ENCODE measurements around the gene CCNH. TPM values are rescaled to one million over a fixed set of nuclear protein-coding genes. Genes with fewer than 3 reads are reported as not detected.

CCNH gene
- total RNA-seq, 1 experiment from 2014 or later, result 63.2 TPM

DNA sequence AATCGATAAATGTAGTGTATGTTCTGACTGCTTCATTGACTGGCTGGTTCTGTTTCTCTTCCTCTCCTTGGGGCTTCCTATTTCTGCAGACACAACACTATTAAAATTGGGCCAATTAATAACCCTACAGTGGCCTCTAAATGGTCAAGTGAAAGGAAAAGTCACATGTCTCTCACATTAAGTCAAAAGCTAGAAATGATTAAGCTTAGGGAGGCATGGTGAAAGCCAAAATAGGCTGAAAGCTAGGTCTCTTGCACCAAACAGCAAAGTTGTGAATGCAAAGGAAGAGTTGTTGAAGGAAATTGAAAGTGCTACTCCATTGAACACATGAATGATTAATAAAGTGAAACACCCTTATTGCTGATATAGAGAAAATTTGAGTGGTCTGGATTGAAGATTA, 58.2 kb downstream of the CCNH start:
- no peak for ATAC-seq

More for the DNA sequence above, 58.2 kb downstream of the CCNH start:
- H3K9ac ChIP-seq (ENCODE audit: low read length), result no peak overlapping the region
- DNase-seq (ENCODE audit: low read depth, low spot score), result no peak
- H3K9me2 ChIP-seq (ENCODE audit: insufficient read depth), result no peaks in the 10 kb centered on the region
- intact Hi-C loops (cut with micrococcal nuclease), result no loop called here
- no peaks in the 10 kb centered on the region for H3K79me2 ChIP-seq (ENCODE audit: insufficient read depth, low read length)
- H3K27me3 ChIP-seq (ENCODE audit: insufficient read depth, low read length), result no peaks in the 10 kb centered on the region
- no peaks in the 10 kb centered on the region for H3K4me1 ChIP-seq (ENCODE audit: control insufficient read depth in 1 of 2, insufficient read depth in 2 of 2, low read length in 2 of 2)
- no peaks in the 10 kb centered on the region for H4K20me1 ChIP-seq (ENCODE audit: insufficient read depth)
- no TSS peak for BruUV-seq (replicated peaks)
- RAD21 ChIA-PET (ENCODE audit: low non-redundant PET in 1 of 2, low total read pairs in 2 of 2, uncharacterized antibody in 2 of 2, unreplicated experiment in 2 of 2), result no interaction called here
- no peaks in the 10 kb centered on the region for H3K9me3 ChIP-seq (ENCODE audit: control insufficient read depth in 1 of 2, insufficient read depth in 1 of 2, low read depth in 1 of 2, low read length in 2 of 2)
- no peak overlapping the region for H3K4me2 ChIP-seq (ENCODE audit: low read length)
- H3K4me3 ChIP-seq (replicated peaks in 1 of 2; ENCODE audit: low read depth in 1 of 2, low read length in 2 of 2), result no peak overlapping the region
- TF ChIP-seq, protein P1, sequence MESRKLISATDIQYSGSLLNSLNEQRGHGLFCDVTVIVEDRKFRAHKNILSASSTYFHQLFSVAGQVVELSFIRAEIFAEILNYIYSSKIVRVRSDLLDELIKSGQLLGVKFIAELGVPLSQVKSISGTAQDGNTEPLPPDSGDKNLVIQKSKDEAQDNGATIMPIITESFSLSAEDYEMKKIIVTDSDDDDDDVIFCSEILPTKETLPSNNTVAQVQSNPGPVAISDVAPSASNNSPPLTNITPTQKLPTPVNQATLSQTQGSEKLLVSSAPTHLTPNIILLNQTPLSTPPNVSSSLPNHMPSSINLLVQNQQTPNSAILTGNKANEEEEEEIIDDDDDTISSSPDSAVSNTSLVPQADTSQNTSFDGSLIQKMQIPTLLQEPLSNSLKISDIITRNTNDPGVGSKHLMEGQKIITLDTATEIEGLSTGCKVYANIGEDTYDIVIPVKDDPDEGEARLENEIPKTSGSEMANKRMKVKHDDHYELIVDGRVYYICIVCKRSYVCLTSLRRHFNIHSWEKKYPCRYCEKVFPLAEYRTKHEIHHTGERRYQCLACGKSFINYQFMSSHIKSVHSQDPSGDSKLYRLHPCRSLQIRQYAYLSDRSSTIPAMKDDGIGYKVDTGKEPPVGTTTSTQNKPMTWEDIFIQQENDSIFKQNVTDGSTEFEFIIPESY (IDR thresholded peaks at IDR 0.05; ENCODE audit: extremely low read depth, insufficient replicate concordance, low read length), result no peak
- TF ChIP-seq SP1 (IDR thresholded peaks at IDR 0.05; ENCODE audit: low read depth), result no peak
- no peak for TF ChIP-seq CEBPB (IDR thresholded peaks at IDR 0.05; ENCODE audit: low read depth)
- TF ChIP-seq ELF1 (IDR thresholded peaks at IDR 0.05; ENCODE audit: borderline replicate concordance, low read depth), result no peak
- TF ChIP-seq TCF7L2 (IDR thresholded peaks at IDR 0.05; ENCODE audit: borderline replicate concordance, extremely low read depth, insufficient read depth, insufficient read length), result no peak
- no peak for TF ChIP-seq SIN3A (IDR thresholded peaks at IDR 0.05; ENCODE audit: low read depth)
- TF ChIP-seq CBX3 (IDR thresholded peaks at IDR 0.05; ENCODE audit: low read depth), result no peak
- TF ChIP-seq POLR2AphosphoS5 (IDR thresholded peaks at IDR 0.05; ENCODE audit: low read depth, low read length), result no peak
- no peak for TF ChIP-seq POLR2A (IDR thresholded peaks at IDR 0.05; ENCODE audit: borderline replicate concordance, extremely low read depth, insufficient read depth, insufficient read length)
- TF ChIP-seq FOSL1 (IDR thresholded peaks at IDR 0.05; ENCODE audit: low read depth), result no peak
- TF ChIP-seq, protein P2, sequence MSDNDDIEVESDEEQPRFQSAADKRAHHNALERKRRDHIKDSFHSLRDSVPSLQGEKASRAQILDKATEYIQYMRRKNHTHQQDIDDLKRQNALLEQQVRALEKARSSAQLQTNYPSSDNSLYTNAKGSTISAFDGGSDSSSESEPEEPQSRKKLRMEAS (IDR thresholded peaks at IDR 0.05), result no peak
- TF ChIP-seq EGR1 (IDR thresholded peaks at IDR 0.05; ENCODE audit: low read depth), result no peak
- TF ChIP-seq, protein P3, sequence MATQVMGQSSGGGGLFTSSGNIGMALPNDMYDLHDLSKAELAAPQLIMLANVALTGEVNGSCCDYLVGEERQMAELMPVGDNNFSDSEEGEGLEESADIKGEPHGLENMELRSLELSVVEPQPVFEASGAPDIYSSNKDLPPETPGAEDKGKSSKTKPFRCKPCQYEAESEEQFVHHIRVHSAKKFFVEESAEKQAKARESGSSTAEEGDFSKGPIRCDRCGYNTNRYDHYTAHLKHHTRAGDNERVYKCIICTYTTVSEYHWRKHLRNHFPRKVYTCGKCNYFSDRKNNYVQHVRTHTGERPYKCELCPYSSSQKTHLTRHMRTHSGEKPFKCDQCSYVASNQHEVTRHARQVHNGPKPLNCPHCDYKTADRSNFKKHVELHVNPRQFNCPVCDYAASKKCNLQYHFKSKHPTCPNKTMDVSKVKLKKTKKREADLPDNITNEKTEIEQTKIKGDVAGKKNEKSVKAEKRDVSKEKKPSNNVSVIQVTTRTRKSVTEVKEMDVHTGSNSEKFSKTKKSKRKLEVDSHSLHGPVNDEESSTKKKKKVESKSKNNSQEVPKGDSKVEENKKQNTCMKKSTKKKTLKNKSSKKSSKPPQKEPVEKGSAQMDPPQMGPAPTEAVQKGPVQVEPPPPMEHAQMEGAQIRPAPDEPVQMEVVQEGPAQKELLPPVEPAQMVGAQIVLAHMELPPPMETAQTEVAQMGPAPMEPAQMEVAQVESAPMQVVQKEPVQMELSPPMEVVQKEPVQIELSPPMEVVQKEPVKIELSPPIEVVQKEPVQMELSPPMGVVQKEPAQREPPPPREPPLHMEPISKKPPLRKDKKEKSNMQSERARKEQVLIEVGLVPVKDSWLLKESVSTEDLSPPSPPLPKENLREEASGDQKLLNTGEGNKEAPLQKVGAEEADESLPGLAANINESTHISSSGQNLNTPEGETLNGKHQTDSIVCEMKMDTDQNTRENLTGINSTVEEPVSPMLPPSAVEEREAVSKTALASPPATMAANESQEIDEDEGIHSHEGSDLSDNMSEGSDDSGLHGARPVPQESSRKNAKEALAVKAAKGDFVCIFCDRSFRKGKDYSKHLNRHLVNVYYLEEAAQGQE (IDR thresholded peaks at IDR 0.05; ENCODE audit: low read depth), result no peak
- CTCF ChIA-PET, result no interaction called here
- no peak overlapping the region for H3K27ac ChIP-seq (ENCODE audit: low read depth, low read length)
- POLR2A ChIA-PET, result no interaction called here
- peaks cover 0 to 7% of the 10 kb centered on the region in 2 experiments; a peak in 1 of 4 replicates for H3K36me3 ChIP-seq (ENCODE audit: control insufficient read depth in 1 of 2, insufficient read depth in 2 of 2, low read length in 2 of 2)
- no peak overlapping the region for H2AFZ ChIP-seq (ENCODE audit: low read depth, low read length, poor library complexity, severe bottlenecking)

Data from HCT116 (cell line).